Trophoblast cell (in vitro differentiated cells and primary cell): Measurements from ENCODE around the gene HNRNPC. TPM values are rescaled to one million over a fixed set of nuclear protein-coding genes. Genes with fewer than 3 reads are reported as not detected.
A peak's percentile ranks its signal among the peaks of the same experiment; 100 is the strongest.

ENCODE experiments used
- DNase-seq, 2 donors: peaks; one replicate each; pipeline ENCODE4 v3.0.0-alpha.2; 2016
- H2AFZ ChIP-seq: 2 replicates; pipeline ENCODE4 v1.6.1; 2013; ENCODE audit warnings: low read length, moderate library complexity, mild to moderate bottlenecking; ENCODE audit not compliant: insufficient read depth, poor library complexity
- H2AK5ac ChIP-seq: 2 replicates; pipeline ENCODE4 v1.6.1; 2013; ENCODE audit warnings: mild to moderate bottlenecking, low read length
- H2BK120ac ChIP-seq: 2 replicates; pipeline ENCODE4 v1.6.1; 2013; ENCODE audit warnings: low read length, mild to moderate bottlenecking, moderate library complexity; ENCODE audit not compliant: insufficient read depth, poor library complexity
- H2BK12ac ChIP-seq: 2 replicates; pipeline ENCODE4 v1.6.1; 2013; ENCODE audit warnings: mild to moderate bottlenecking, low read length, moderate library complexity
- H2BK5ac ChIP-seq: 2 replicates; pipeline ENCODE4 v1.6.1; 2013; ENCODE audit warnings: low read length, low read depth, moderate library complexity, mild to moderate bottlenecking; ENCODE audit not compliant: poor library complexity
- H3K14ac ChIP-seq: 2 replicates; pipeline ENCODE4 v1.6.1; 2013; ENCODE audit warnings: mild to moderate bottlenecking, low read length
- H3K18ac ChIP-seq: 2 replicates; pipeline ENCODE4 v1.6.1; 2013; ENCODE audit warnings: mild to moderate bottlenecking, low read length
- H3K23ac ChIP-seq: 2 replicates; pipeline ENCODE4 v1.6.1; 2013; ENCODE audit warnings: low read length
- H3K27ac ChIP-seq: 2 replicates; pipeline ENCODE4 v1.5.1; 2013; ENCODE audit warnings: low read depth, mild to moderate bottlenecking, inconsistent platforms, low read length, moderate library complexity
- H3K27me3 ChIP-seq: 2 replicates; pipeline ENCODE4 v1.6.1; 2013; ENCODE audit warnings: inconsistent platforms, mild to moderate bottlenecking, low read length, moderate library complexity; ENCODE audit not compliant: insufficient read depth
- H3K36me3 ChIP-seq, 2 experiments: 1 replicate in 1 of 2; 2 replicates in 1 of 2; pipeline ENCODE4 v1.6.1; 2013; ENCODE audit warnings: low read length in 2 of 2, mild to moderate bottlenecking in 2 of 2, moderate library complexity in 1 of 2; ENCODE audit not compliant: insufficient read depth in 2 of 2, control insufficient read depth in 1 of 2
- H3K4ac ChIP-seq: 2 replicates; pipeline ENCODE4 v1.6.1; 2013; ENCODE audit warnings: low read depth, mild to moderate bottlenecking, low read length, moderate library complexity
- H3K4me1 ChIP-seq, 2 experiments: 1 replicate in 1 of 2; 2 replicates in 1 of 2; pipeline ENCODE4 v1.6.1; 2013; ENCODE audit warnings: low read length in 2 of 2, mild to moderate bottlenecking in 2 of 2, moderate library complexity in 1 of 2; ENCODE audit not compliant: insufficient read depth in 2 of 2, control insufficient read depth in 1 of 2
- H3K4me2 ChIP-seq: 2 replicates; pipeline ENCODE4 v1.6.1; 2013; ENCODE audit warnings: inconsistent platforms, mild to moderate bottlenecking, low read length, moderate library complexity
- H3K4me3 ChIP-seq: 2 replicates; pipeline ENCODE4 v1.5.1; 2013; ENCODE audit warnings: mild to moderate bottlenecking, low read depth, low read length, inconsistent platforms
- H3K79me1 ChIP-seq: one replicate; pipeline ENCODE4 v1.6.1; 2013; ENCODE audit warnings: low read length
- H3K79me2 ChIP-seq: 2 replicates; pipeline ENCODE4 v1.6.1; 2013; ENCODE audit warnings: low read length, mild to moderate bottlenecking; ENCODE audit not compliant: control insufficient read depth, insufficient read depth, poor library complexity
- H3K9ac ChIP-seq: 2 replicates; pipeline ENCODE4 v1.6.1; 2013; ENCODE audit warnings: mild to moderate bottlenecking, low read length
- H3K9me3 ChIP-seq: 2 replicates; pipeline ENCODE4 v1.6.1; 2013; ENCODE audit warnings: low read depth, mild to moderate bottlenecking, control low read depth, inconsistent platforms, low read length; ENCODE audit not compliant: insufficient read depth
- H4K12ac ChIP-seq: 2 replicates; pipeline ENCODE4 v1.6.1; 2013; ENCODE audit warnings: low read depth, mild to moderate bottlenecking, low read length, moderate library complexity
- H4K8ac ChIP-seq: 2 replicates; pipeline ENCODE4 v1.6.1; 2013; ENCODE audit warnings: low read depth, mild to moderate bottlenecking, low read length, moderate library complexity
- H4K91ac ChIP-seq: one replicate; pipeline ENCODE4 v1.6.1; 2013; ENCODE audit warnings: low read depth, mild to moderate bottlenecking, low read length, moderate library complexity
- WGBS: extraction: QIAGEN DNeasy Blood & Tissue Kit; methylation state at CpG from one replicate; pipeline ENCODE4 v1.1.7; 2013; ENCODE audit warnings: missing lambda C conversion rate; ENCODE audit not compliant: insufficient read length, insufficient coverage; ENCODE audit errors: extremely low coverage; 5-methylcytosine and 5-hydroxymethylcytosine counted together
- polyA plus RNA-seq: library from polyadenylated mRNA; stranded (reverse); fragments of 200-250 nt; gene quantifications from 2 replicates; pipeline ENCODE4 v1.2.3, GENCODE V29; 2013

HNRNPC gene
- 959 and 960 TPM in 2 replicates for polyA plus RNA-seq

- no CpG with 5 or more reads among the region's 49 CpGs for WGBS
Measured at GRCh38 chr14:21269252-21270046, at the start of gene HNRNPC. TSS of gene HNRNPC (minus strand) at chr14:21269442. CDS start at chr14:21234193, 35,249 bp downstream.

DNA sequence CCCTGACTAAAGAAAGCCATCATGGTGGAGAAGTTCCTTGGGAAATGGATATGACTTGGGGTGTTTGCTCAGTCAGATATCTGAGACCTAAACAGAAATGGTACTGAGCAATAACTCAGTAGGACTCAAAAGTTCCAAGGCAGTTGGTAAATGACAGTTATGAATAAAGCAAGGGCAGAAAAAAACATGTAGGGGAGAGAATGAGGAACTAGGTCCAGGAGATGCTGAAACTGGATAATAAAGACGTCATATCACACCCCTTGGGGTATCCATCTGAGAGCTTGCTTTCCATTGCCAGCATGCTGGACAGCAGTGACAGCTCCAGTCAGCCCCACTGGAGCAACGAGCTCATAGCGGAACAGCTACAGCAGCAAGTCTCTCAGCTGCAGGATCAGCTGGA is 48.2 kb upstream of the HNRNPC start:
- H3K4ac ChIP-seq = no peak overlapping the region
- H3K27ac ChIP-seq = no peak overlapping the region
- H2BK12ac ChIP-seq = no peak overlapping the region
- H3K4me3 ChIP-seq = no peak overlapping the region
- H3K4me2 ChIP-seq = no peak overlapping the region
- no peak overlapping the region for H3K14ac ChIP-seq
- no peaks in the 10 kb centered on the region for H3K79me2 ChIP-seq
- H2BK5ac ChIP-seq = no peak overlapping the region
- no peak overlapping the region for H2AK5ac ChIP-seq
- H3K9me3 ChIP-seq = no peaks in the 10 kb centered on the region
- no peaks in the 10 kb centered on the region for H3K79me1 ChIP-seq
- no peak overlapping the region for H4K8ac ChIP-seq
- no peak overlapping the region for H2AFZ ChIP-seq
- no peak overlapping the region for H2BK120ac ChIP-seq
- no peak overlapping the region for H3K18ac ChIP-seq
- no peak overlapping the region for H4K91ac ChIP-seq
- WGBS = no CpG with 5 or more reads among the region's 3 CpGs
- H3K27me3 ChIP-seq = no peaks in the 10 kb centered on the region
- no peak overlapping the region for H3K9ac ChIP-seq
- H3K36me3 ChIP-seq = no peaks in the 10 kb centered on the region
- DNase-seq = no peak
- no peak overlapping the region for H3K23ac ChIP-seq
- H3K4me1 ChIP-seq = no peaks in the 10 kb centered on the region
- no peak overlapping the region for H4K12ac ChIP-seq

More at GRCh38 chr14:21269252-21270046, at the start of gene HNRNPC:
- peak; percentile 100 for DNase-seq
- peak within 1 kb of the TSS; percentile 75 for H3K4me3 ChIP-seq
- peaks cover 5% of the 10 kb centered on the region for H3K79me1 ChIP-seq
- H2AK5ac ChIP-seq = peak within 1 kb of the TSS; percentile 93
- peak within 1 kb of the TSS; percentile 96 for H4K91ac ChIP-seq
- peak within 1 kb of the TSS; percentile 94 for H2AFZ ChIP-seq
- H4K8ac ChIP-seq = peak within 1 kb of the TSS; percentile 99
- no peaks in the 10 kb centered on the region for H3K9me3 ChIP-seq
- peaks cover 22% of the 10 kb centered on the region for H3K79me2 ChIP-seq
- no peak within 1 kb of the TSS for H3K23ac ChIP-seq
- no peaks in the 10 kb centered on the region for H3K27me3 ChIP-seq
- peak within 1 kb of the TSS; percentile 57 for H3K4me2 ChIP-seq
- peak within 1 kb of the TSS; percentile 97 for H3K9ac ChIP-seq
- peak within 1 kb of the TSS; percentile 91 for H2BK5ac ChIP-seq
- peak within 1 kb of the TSS; percentile 95 for H4K12ac ChIP-seq
- H3K4ac ChIP-seq = peak within 1 kb of the TSS; percentile 99
- peaks cover 11 to 12% of the 10 kb centered on the region in 2 experiments for H3K36me3 ChIP-seq
- no peak within 1 kb of the TSS for H2BK12ac ChIP-seq
- peak within 1 kb of the TSS; percentile 55 for H3K27ac ChIP-seq
- peaks cover 6 to 7% of the 10 kb centered on the region in 2 experiments for H3K4me1 ChIP-seq
- peak within 1 kb of the TSS; percentile 93 for H3K14ac ChIP-seq
- H3K18ac ChIP-seq = peak within 1 kb of the TSS; percentile 92
- H2BK120ac ChIP-seq = peak within 1 kb of the TSS; percentile 84

DNA sequence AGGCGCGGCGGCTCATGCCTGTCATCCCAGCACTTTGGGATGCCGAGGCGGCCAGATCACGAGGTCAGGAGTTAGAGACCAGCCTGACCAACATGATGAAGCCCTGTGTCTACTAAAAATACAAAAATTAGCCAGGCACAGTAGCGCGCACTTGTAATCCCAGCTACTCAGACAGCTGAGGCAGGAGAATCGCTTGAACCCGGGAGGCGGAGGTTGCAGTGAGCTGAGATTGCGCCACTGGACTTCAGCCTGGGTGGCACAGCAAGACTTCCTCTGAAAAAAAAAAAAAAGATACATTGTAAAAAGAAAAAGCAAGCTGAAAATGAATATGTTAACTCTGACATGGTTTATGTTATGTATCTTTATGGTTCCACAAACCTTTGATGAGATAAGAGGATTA is 44.3 kb upstream of the HNRNPC start:
- Histone ChIP-seq H3K4me1 (peaks cover 2 to 4% of the 10 kb centered on the region in 2 experiments), H3K4me2 (no peak overlapping the region), H3K9me3 (no peaks in the 10 kb centered on the region), H3K4ac (no peak overlapping the region), H3K9ac (no peak overlapping the region), H3K18ac (no peak overlapping the region), H3K27ac (no peak overlapping the region), H3K79me2 (peaks cover 1% of the 10 kb centered on the region), H4K8ac (no peak overlapping the region), H3K4me3 (no peak overlapping the region), H3K79me1 (peaks cover 5% of the 10 kb centered on the region), H4K12ac (no peak overlapping the region), H3K23ac (no peak overlapping the region), H3K36me3 (no peaks in the 10 kb centered on the region), H2BK12ac (no peak overlapping the region), H2AFZ (no peak overlapping the region), H2BK120ac (no peak overlapping the region), H3K14ac (no peak overlapping the region), H2AK5ac (no peak overlapping the region), H4K91ac (no peak overlapping the region), H3K27me3 (no peaks in the 10 kb centered on the region), H2BK5ac (no peak overlapping the region)
- WGBS = no CpG with 5 or more reads among the region's 12 CpGs
- DNase-seq = no peak

- H3K18ac ChIP-seq = no peak overlapping the region
- no peaks in the 10 kb centered on the region for H3K27me3 ChIP-seq
- H2BK120ac ChIP-seq = no peak overlapping the region
- no peak overlapping the region for H3K27ac ChIP-seq
- no peak overlapping the region for H3K9ac ChIP-seq
- H3K4ac ChIP-seq = no peak overlapping the region
- H4K91ac ChIP-seq = no peak overlapping the region
- H3K79me2 ChIP-seq = peaks cover 1% of the 10 kb centered on the region
- no peak overlapping the region for H2AFZ ChIP-seq
- H2AK5ac ChIP-seq = no peak overlapping the region
- H3K4me2 ChIP-seq = no peak overlapping the region
- no CpG with 5 or more reads among the region's 2 CpGs for WGBS
- H4K12ac ChIP-seq = no peak overlapping the region
- no peak overlapping the region for H3K4me3 ChIP-seq
- no peak overlapping the region for H3K14ac ChIP-seq
- H3K36me3 ChIP-seq = no peaks in the 10 kb centered on the region
- peaks cover 2 to 4% of the 10 kb centered on the region in 2 experiments for H3K4me1 ChIP-seq
- H3K9me3 ChIP-seq = no peaks in the 10 kb centered on the region
- H2BK12ac ChIP-seq = no peak overlapping the region
- DNase-seq = no peak
- peak overlapping the region; percentile 13 for H3K23ac ChIP-seq
- no peak overlapping the region for H2BK5ac ChIP-seq
- peaks cover 5% of the 10 kb centered on the region for H3K79me1 ChIP-seq
- H4K8ac ChIP-seq = no peak overlapping the region
Measured at GRCh38 chr14:21311614-21312013, 42.4 kb upstream of the HNRNPC start.
